ENCODE data around the gene CNGA1. TPM values are rescaled to one million over a fixed set of nuclear protein-coding genes. Genes with fewer than 3 reads are reported as not detected.
"Not testable (repeated sequence)": the region's sequence is repeated elsewhere in the genome, so short reads cannot be mapped to it uniquely, and the experiment has no call there.

The CNGA1 gene
- total and polyA plus RNA-seq, 2 experiments from 2014 or later: 0.54 to 1.9 TPM

DNA sequence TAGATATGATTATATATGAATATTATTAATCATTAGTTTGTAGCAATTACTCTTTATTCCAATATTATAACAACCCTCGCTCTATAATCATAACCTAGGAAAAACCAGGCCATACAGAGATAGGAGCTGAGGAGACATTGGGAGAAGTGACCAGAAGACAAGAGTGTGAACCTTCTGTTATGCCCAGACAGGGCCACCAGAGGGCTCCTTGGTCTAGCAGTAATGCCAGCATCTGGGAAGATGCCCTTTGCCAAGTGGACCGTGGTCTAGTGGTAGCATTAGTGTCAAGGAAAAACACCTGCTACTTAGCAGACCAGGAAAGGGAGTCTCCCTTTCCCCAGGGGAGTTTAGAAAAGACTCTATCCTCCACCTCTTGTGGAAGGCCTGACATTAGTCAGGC, 12.9 kb downstream of the CNGA1 start:
- not testable (repeated sequence) for H3K9me3 ChIP-seq (ENCODE audit: low read depth); H3K4me1 ChIP-seq (ENCODE audit: low read depth); H3K4me3 ChIP-seq; H3K27ac ChIP-seq; H3K36me3 ChIP-seq; H3K27me3 ChIP-seq
- peak; percentile 59 for TF ChIP-seq CTCF (IDR thresholded peaks at IDR 0.05; ENCODE audit: low read depth, low read length)
- DNase-seq (ENCODE audit: low read depth in 1 of 2, low spot score in 1 of 2): peak in 1 of 2 donors; percentile 50

DNA sequence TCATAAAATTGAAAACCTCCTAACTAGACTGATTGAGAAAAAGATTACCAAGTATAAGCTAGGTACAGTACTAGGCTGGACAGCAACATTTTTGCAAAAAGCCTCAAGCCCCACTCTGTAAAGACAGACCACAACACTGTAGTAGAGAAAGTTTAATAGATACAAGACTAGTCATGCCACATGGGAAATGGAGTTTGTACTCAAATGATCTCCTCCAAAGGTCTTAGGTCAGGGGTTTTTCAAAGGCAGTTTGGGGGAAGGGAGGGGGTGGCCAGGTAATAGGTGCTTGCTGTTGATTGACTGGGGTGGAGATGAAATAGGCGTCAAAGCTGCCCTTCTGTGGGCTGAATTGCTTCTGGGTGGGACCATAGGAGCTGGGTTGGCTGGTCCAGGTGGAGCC, 14.2 kb downstream of the CNGA1 start:
- no peaks in the 10 kb centered on the region for H3K36me3 ChIP-seq
- no peaks in the 10 kb centered on the region for H3K27me3 ChIP-seq
- peaks cover 3% of the 10 kb centered on the region for H3K9me3 ChIP-seq (ENCODE audit: low read depth)
- no peak overlapping the region for H3K27ac ChIP-seq
- no peak for TF ChIP-seq CTCF (IDR thresholded peaks at IDR 0.05; ENCODE audit: low read depth, low read length)
- no peak overlapping the region for H3K4me3 ChIP-seq
- H3K4me1 ChIP-seq (ENCODE audit: low read depth): no peaks in the 10 kb centered on the region
- no peak for DNase-seq (ENCODE audit: low read depth in 1 of 2, low spot score in 1 of 2)

- Histone ChIP-seq H3K27ac (no peak overlapping the region), H3K4me1 (ENCODE audit: low read depth) (no peaks in the 10 kb centered on the region), H3K27me3 (no peaks in the 10 kb centered on the region), H3K4me3 (no peak overlapping the region), H3K36me3 (no peaks in the 10 kb centered on the region), H3K9me3 (ENCODE audit: low read depth) (peaks cover 3% of the 10 kb centered on the region)
- no peak for TF ChIP-seq CTCF (IDR thresholded peaks at IDR 0.05; ENCODE audit: low read depth, low read length)
- DNase-seq (ENCODE audit: low read depth in 1 of 2, low spot score in 1 of 2): no peak
Observed at GRCh38 chr4:47996021-47996420, 20.5 kb downstream of the CNGA1 start.

GRCh38 chr4:47992475-47992874, 24.0 kb downstream of the CNGA1 start:
- not testable (repeated sequence) for H3K27me3 ChIP-seq; H3K27ac ChIP-seq; H3K36me3 ChIP-seq; H3K4me3 ChIP-seq; DNase-seq (ENCODE audit: low read depth in 1 of 2, low spot score in 1 of 2); H3K4me1 ChIP-seq (ENCODE audit: low read depth); H3K9me3 ChIP-seq (ENCODE audit: low read depth)

DNA sequence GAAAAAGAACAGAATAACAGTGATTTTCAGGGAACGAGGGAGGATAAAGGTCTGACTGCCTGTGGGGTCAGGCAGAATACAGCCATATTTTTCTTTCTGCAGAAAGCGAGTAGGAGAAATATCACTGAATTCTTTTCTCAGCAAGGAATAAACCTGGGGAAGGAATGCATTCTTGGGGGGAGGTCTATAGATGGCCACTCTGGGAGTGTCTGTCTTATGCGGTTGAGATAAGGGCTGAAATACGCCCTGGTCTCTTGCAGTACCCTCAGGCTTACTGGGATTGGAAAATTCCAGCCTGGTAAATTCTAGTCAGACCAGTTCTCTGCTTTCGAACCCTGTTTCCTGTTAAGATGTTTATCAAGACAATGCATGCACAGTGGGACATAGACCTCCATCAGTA, 26.3 kb downstream of the CNGA1 start:
- no peaks in the 10 kb centered on the region for H3K36me3 ChIP-seq
- TF ChIP-seq CTCF (IDR thresholded peaks at IDR 0.05; ENCODE audit: low read depth, low read length): no peak
- H3K4me3 ChIP-seq: no peak overlapping the region
- no peak overlapping the region for H3K27ac ChIP-seq
- no peaks in the 10 kb centered on the region for H3K27me3 ChIP-seq
- no peaks in the 10 kb centered on the region for H3K9me3 ChIP-seq (ENCODE audit: low read depth)
- H3K4me1 ChIP-seq (ENCODE audit: low read depth): no peaks in the 10 kb centered on the region
- no peak for DNase-seq (ENCODE audit: low read depth in 1 of 2, low spot score in 1 of 2)

- H3K27ac ChIP-seq: no peak overlapping the region
- no peaks in the 10 kb centered on the region for H3K4me1 ChIP-seq (ENCODE audit: low read depth)
- no peaks in the 10 kb centered on the region for H3K9me3 ChIP-seq (ENCODE audit: low read depth)
- no peak for DNase-seq (ENCODE audit: low read depth in 1 of 2, low spot score in 1 of 2)
- H3K36me3 ChIP-seq: no peaks in the 10 kb centered on the region
- TF ChIP-seq CTCF (IDR thresholded peaks at IDR 0.05; ENCODE audit: low read depth, low read length): no peak
- H3K4me3 ChIP-seq: no peak overlapping the region
- no peaks in the 10 kb centered on the region for H3K27me3 ChIP-seq
Observed at GRCh38 chr4:47974566-47974965, 41.9 kb downstream of the CNGA1 start.

All from cardiac muscle cell (in vitro differentiated cells and primary cell).